ENCODE data around the gene SYAP1.

DNA sequence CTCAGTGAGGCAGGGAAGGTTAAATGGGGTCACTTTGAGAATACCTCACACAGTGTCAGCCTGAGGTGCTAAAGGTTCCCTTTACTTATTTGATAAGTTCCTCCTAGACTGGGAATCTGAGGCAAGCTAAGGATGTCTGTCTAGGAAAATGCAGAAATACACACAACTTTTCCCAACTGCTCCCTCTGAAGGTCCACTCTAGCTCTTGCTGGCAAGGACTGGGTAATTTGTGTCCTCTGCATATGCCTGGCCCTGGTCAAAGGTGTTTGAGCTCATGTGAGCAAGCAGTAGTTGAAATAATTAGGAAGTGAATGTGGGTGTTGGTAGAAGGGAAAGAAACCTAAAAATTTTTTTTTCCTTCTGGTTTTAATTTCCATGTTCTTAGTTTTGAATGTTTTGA lies 88.1 kb downstream of the SYAP1 start:
- TF ChIP-seq, protein P1, sequence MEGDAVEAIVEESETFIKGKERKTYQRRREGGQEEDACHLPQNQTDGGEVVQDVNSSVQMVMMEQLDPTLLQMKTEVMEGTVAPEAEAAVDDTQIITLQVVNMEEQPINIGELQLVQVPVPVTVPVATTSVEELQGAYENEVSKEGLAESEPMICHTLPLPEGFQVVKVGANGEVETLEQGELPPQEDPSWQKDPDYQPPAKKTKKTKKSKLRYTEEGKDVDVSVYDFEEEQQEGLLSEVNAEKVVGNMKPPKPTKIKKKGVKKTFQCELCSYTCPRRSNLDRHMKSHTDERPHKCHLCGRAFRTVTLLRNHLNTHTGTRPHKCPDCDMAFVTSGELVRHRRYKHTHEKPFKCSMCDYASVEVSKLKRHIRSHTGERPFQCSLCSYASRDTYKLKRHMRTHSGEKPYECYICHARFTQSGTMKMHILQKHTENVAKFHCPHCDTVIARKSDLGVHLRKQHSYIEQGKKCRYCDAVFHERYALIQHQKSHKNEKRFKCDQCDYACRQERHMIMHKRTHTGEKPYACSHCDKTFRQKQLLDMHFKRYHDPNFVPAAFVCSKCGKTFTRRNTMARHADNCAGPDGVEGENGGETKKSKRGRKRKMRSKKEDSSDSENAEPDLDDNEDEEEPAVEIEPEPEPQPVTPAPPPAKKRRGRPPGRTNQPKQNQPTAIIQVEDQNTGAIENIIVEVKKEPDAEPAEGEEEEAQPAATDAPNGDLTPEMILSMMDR (IDR thresholded peaks at IDR 0.05 in 2 of 3, conservative IDR thresholded peaks at IDR 0.05 in 1 of 3; ENCODE audit: insufficient read depth in 2 of 3, low read depth in 1 of 3, low read length in 3 of 3): no peak
- TF ChIP-seq, protein P2, sequence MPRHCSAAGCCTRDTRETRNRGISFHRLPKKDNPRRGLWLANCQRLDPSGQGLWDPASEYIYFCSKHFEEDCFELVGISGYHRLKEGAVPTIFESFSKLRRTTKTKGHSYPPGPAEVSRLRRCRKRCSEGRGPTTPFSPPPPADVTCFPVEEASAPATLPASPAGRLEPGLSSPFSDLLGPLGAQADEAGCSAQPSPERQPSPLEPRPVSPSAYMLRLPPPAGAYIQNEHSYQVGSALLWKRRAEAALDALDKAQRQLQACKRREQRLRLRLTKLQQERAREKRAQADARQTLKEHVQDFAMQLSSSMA (CRISPR knock-in tag; IDR thresholded peaks at IDR 0.05): no peak
- TF ChIP-seq, protein P3, sequence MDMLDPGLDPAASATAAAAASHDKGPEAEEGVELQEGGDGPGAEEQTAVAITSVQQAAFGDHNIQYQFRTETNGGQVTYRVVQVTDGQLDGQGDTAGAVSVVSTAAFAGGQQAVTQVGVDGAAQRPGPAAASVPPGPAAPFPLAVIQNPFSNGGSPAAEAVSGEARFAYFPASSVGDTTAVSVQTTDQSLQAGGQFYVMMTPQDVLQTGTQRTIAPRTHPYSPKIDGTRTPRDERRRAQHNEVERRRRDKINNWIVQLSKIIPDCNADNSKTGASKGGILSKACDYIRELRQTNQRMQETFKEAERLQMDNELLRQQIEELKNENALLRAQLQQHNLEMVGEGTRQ (CRISPR knock-in tag; IDR thresholded peaks at IDR 0.05): no peak
- TF ChIP-seq, protein P4, sequence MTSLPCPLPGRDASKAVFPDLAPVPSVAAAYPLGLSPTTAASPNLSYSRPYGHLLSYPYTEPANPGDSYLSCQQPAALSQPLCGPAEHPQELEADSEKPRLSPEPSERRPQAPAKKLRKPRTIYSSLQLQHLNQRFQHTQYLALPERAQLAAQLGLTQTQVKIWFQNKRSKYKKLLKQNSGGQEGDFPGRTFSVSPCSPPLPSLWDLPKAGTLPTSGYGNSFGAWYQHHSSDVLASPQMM (CRISPR knock-in tag; IDR thresholded peaks at IDR 0.05): no peak
- TF ChIP-seq ZC3H4 (CRISPR knock-in tag; IDR thresholded peaks at IDR 0.05; ENCODE audit: borderline replicate concordance): no peak
- no peak for TF ChIP-seq CHCHD3 (CRISPR knock-in tag; IDR thresholded peaks at IDR 0.05)

All from K562 (cell line).